Neural cell (in vitro differentiated cells): Measurements from ENCODE around the gene TM9SF2. TPM values are rescaled to one million over a fixed set of nuclear protein-coding genes. Genes with fewer than 3 reads are reported as not detected.

Source experiments
- H2AFZ ChIP-seq: fragments of 200-600, 300-800 bp; sonication (generic), shearing (Covaris generic); 2 replicates; pipeline ENCODE4 v1.6.0; 2014; ENCODE audit warnings: low read depth, mild to moderate bottlenecking, antibody characterized with exemption, low read length, moderate library complexity
- H3F3A ChIP-seq: fragments of 200-600 bp; shearing (Covaris generic); 2 replicates; pipeline ENCODE4 v1.6.1; 2016; ENCODE audit warnings: mild to moderate bottlenecking, moderate library complexity, mixed read lengths, antibody characterized with exemption, low read length; ENCODE audit not compliant: insufficient read depth, poor library complexity, severe bottlenecking
- H3K27ac ChIP-seq: fragments of 200-600, 300-800 bp; sonication (generic), shearing (Covaris generic); 2 replicates; pipeline ENCODE4 v1.5.1; 2014; ENCODE audit warnings: mild to moderate bottlenecking, low read length, moderate library complexity
- H3K27me3 ChIP-seq: fragments of 300-800, 200-600 bp; sonication (generic), shearing (Covaris generic); 2 replicates; pipeline ENCODE4 v1.6.0; 2014; ENCODE audit warnings: mild to moderate bottlenecking, low read depth, low read length, moderate library complexity; ENCODE audit not compliant: insufficient read depth
- H3K36me3 ChIP-seq: fragments of 300-800, 200-600 bp; sonication (generic), shearing (Covaris generic); 2 replicates; pipeline ENCODE4 v1.5.1; 2014; ENCODE audit warnings: mild to moderate bottlenecking, antibody characterized with exemption, low read length, moderate library complexity; ENCODE audit not compliant: insufficient read depth
- H3K4me2 ChIP-seq: fragments of 300-800, 200-600 bp; sonication (generic), shearing (Covaris generic); 2 replicates; pipeline ENCODE4 v1.6.0; 2014; ENCODE audit warnings: mild to moderate bottlenecking, low read length
- H3K4me3 ChIP-seq: fragments of 300-800, 200-600 bp; sonication (generic), shearing (Covaris generic); 2 replicates; pipeline ENCODE4 v1.5.1; 2014; ENCODE audit warnings: mild to moderate bottlenecking, low read length, moderate library complexity
- H3K79me2 ChIP-seq: fragments of 200-600 bp; shearing (Covaris generic); replicated peaks from 2 replicates; pipeline ENCODE4 v1.6.0; 2014; ENCODE audit warnings: mild to moderate bottlenecking, low read length, moderate library complexity; ENCODE audit not compliant: insufficient read depth
- H3K9ac ChIP-seq: fragments of 300-800, 200-600 bp; sonication (generic), shearing (Covaris generic); 2 replicates; pipeline ENCODE4 v1.6.1; 2016; ENCODE audit warnings: mild to moderate bottlenecking, low read length, mixed read lengths
- H3K9me2 ChIP-seq: fragments of 200-600 bp; shearing (Covaris generic); 2 replicates; pipeline ENCODE4 v1.6.1; 2016; ENCODE audit warnings: mild to moderate bottlenecking, low read length, mixed read lengths; ENCODE audit not compliant: insufficient read depth
- H3K9me3 ChIP-seq: fragments of 200-600, 300-800 bp; sonication (generic), shearing (Covaris generic); 2 replicates; pipeline ENCODE4 v1.6.1; 2016; ENCODE audit warnings: mild to moderate bottlenecking, mixed run types, low read length, moderate library complexity, mixed read lengths
- H4K20me1 ChIP-seq: fragments of 200-600 bp; shearing (Covaris generic); 2 replicates; pipeline ENCODE4 v1.6.1; 2016; ENCODE audit warnings: mild to moderate bottlenecking, mixed run types; ENCODE audit not compliant: insufficient read depth
- EP300 ChIP-seq: fragments of 450-650 bp; conservative IDR thresholded peaks from 2 replicates; pipeline ENCODE4 v1.6.1; 2014; ENCODE audit warnings: antibody characterized with exemption, mild to moderate bottlenecking, moderate library complexity; ENCODE audit not compliant: poor library complexity, severe bottlenecking
- EZH2 ChIP-seq: fragments of 200-600, 300-800 bp; shearing (Covaris generic), sonication (generic); IDR thresholded peaks from 2 replicates; pipeline ENCODE4 v1.6.1; 2014; ENCODE audit warnings: antibody characterized with exemption, low read length, borderline replicate concordance, mild to moderate bottlenecking; ENCODE audit not compliant: insufficient read depth, poor library complexity, severe bottlenecking
- MXI1 ChIP-seq: fragments of 450-650 bp; conservative IDR thresholded peaks from 2 replicates; pipeline ENCODE4 v1.6.1; 2014; ENCODE audit warnings: antibody characterized with exemption, mild to moderate bottlenecking; ENCODE audit not compliant: poor library complexity, severe bottlenecking
- POLR2AphosphoS5 ChIP-seq: IDR thresholded peaks from 2 replicates; pipeline ENCODE4 v1.6.1; 2012
- RAD21 ChIP-seq: fragments of 450-650 bp; conservative IDR thresholded peaks from 2 replicates; pipeline ENCODE4 v1.6.1; 2014; ENCODE audit warnings: antibody characterized with exemption, mild to moderate bottlenecking, moderate library complexity
- TAF1 ChIP-seq: IDR thresholded peaks from 2 replicates; pipeline ENCODE4 v1.6.1; 2012; ENCODE audit warnings: low read depth
- polyA plus RNA-seq: library from polyadenylated mRNA; depleted of rRNA; stranded (reverse); fragments of >200 nt; gene quantifications from 2 replicates; pipeline ENCODE4 v1.2.3, GENCODE V29; 2014
- TF ChIP-seq, protein P1 (sequence below): IDR thresholded peaks from 2 replicates; pipeline ENCODE4 v1.6.1; 2012; ENCODE audit warnings: borderline replicate concordance
- TF ChIP-seq, protein P2 (sequence below): fragments of 450-650 bp; IDR thresholded peaks from 2 replicates; pipeline ENCODE4 v1.5.1; 2014; ENCODE audit warnings: antibody characterized with exemption, mild to moderate bottlenecking, moderate library complexity; ENCODE audit not compliant: poor library complexity, severe bottlenecking

TM9SF2 gene
- polyA plus RNA-seq, 1 donor from 2014 or later, result 128 TPM

DNA sequence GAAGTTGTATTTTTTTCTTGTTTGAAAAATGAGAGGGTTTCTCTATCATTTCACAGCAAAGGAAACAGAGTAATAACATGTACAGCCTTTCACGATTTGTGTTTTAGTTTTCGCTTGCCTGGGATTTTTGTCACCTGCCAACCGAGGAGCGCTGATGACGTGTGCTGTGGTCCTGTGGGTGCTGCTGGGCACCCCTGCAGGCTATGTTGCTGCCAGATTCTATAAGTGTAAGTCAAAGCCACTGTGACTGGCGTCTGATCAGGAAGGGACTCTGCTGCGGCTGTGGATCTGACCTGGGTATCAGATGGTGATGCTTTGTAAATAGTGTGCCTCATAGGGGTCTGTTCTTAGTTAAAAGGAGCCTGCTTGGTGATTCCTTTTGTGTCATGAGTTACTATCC lies 45.6 kb downstream of the TM9SF2 start:
- no peak for TF ChIP-seq POLR2AphosphoS5
- no peak for TF ChIP-seq EZH2
- TF ChIP-seq, protein P1, sequence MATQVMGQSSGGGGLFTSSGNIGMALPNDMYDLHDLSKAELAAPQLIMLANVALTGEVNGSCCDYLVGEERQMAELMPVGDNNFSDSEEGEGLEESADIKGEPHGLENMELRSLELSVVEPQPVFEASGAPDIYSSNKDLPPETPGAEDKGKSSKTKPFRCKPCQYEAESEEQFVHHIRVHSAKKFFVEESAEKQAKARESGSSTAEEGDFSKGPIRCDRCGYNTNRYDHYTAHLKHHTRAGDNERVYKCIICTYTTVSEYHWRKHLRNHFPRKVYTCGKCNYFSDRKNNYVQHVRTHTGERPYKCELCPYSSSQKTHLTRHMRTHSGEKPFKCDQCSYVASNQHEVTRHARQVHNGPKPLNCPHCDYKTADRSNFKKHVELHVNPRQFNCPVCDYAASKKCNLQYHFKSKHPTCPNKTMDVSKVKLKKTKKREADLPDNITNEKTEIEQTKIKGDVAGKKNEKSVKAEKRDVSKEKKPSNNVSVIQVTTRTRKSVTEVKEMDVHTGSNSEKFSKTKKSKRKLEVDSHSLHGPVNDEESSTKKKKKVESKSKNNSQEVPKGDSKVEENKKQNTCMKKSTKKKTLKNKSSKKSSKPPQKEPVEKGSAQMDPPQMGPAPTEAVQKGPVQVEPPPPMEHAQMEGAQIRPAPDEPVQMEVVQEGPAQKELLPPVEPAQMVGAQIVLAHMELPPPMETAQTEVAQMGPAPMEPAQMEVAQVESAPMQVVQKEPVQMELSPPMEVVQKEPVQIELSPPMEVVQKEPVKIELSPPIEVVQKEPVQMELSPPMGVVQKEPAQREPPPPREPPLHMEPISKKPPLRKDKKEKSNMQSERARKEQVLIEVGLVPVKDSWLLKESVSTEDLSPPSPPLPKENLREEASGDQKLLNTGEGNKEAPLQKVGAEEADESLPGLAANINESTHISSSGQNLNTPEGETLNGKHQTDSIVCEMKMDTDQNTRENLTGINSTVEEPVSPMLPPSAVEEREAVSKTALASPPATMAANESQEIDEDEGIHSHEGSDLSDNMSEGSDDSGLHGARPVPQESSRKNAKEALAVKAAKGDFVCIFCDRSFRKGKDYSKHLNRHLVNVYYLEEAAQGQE, result no peak
- no peak for TF ChIP-seq RAD21
- TF ChIP-seq TAF1, result no peak
- TF ChIP-seq, protein P2, sequence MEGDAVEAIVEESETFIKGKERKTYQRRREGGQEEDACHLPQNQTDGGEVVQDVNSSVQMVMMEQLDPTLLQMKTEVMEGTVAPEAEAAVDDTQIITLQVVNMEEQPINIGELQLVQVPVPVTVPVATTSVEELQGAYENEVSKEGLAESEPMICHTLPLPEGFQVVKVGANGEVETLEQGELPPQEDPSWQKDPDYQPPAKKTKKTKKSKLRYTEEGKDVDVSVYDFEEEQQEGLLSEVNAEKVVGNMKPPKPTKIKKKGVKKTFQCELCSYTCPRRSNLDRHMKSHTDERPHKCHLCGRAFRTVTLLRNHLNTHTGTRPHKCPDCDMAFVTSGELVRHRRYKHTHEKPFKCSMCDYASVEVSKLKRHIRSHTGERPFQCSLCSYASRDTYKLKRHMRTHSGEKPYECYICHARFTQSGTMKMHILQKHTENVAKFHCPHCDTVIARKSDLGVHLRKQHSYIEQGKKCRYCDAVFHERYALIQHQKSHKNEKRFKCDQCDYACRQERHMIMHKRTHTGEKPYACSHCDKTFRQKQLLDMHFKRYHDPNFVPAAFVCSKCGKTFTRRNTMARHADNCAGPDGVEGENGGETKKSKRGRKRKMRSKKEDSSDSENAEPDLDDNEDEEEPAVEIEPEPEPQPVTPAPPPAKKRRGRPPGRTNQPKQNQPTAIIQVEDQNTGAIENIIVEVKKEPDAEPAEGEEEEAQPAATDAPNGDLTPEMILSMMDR, result no peak
- no peak for TF ChIP-seq EP300
- no peak for TF ChIP-seq MXI1
- no peaks in the 10 kb centered on the region for H3K9me2 ChIP-seq
- no peaks in the 10 kb centered on the region for H3F3A ChIP-seq
- H3K36me3 ChIP-seq, result no peaks in the 10 kb centered on the region
- H3K9ac ChIP-seq, result no peak overlapping the region
- H3K27ac ChIP-seq, result no peak overlapping the region
- H2AFZ ChIP-seq, result no peak overlapping the region
- no peaks in the 10 kb centered on the region for H3K27me3 ChIP-seq
- H3K4me2 ChIP-seq, result no peak overlapping the region
- H3K4me3 ChIP-seq, result no peak overlapping the region
- H3K79me2 ChIP-seq, result no peaks in the 10 kb centered on the region
- no peaks in the 10 kb centered on the region for H3K9me3 ChIP-seq
- no peaks in the 10 kb centered on the region for H4K20me1 ChIP-seq

DNA sequence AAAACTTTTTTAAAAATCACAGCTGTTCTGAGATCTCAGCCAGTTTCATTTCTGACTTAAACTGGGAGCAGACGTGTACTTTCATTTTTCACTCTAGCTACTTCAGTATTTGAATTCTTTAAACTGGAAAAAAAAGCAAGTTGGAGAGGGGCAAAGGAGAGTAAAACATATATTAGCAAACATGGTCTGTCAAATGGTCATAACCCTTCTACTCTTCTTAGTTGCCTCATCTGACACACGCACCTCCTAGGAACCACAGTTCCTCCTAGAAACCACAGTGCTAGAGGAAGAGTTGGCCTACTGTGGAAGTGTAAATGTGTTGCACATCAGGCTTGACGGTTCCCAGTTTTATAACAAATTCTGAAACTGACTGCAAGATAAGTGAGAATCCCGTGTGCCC lies 47.2 kb downstream of the TM9SF2 start:
- H4K20me1 ChIP-seq, result no peaks in the 10 kb centered on the region
- no peak overlapping the region for H3K4me3 ChIP-seq
- H3K79me2 ChIP-seq, result no peaks in the 10 kb centered on the region
- H3K9ac ChIP-seq, result no peak overlapping the region
- H3K9me3 ChIP-seq, result no peaks in the 10 kb centered on the region
- H3K9me2 ChIP-seq, result no peaks in the 10 kb centered on the region
- H3K4me2 ChIP-seq, result no peak overlapping the region
- H3K27ac ChIP-seq, result no peak overlapping the region
- no peaks in the 10 kb centered on the region for H3K27me3 ChIP-seq
- no peaks in the 10 kb centered on the region for H3F3A ChIP-seq
- TF ChIP-seq, protein P1, result no peak
- H3K36me3 ChIP-seq, result no peaks in the 10 kb centered on the region
- no peak overlapping the region for H2AFZ ChIP-seq
